ENCODE data around the gene SYNPR.

- no peak for TF ChIP-seq CTCF (IDR thresholded peaks at IDR 0.05; ENCODE audit: low read length)
- no peak for TF ChIP-seq EZH2 (IDR thresholded peaks at IDR 0.05; ENCODE audit: borderline replicate concordance, low read length)
Observed at GRCh38 chr3:63580151-63580550, 302.0 kb downstream of the SYNPR start.

All from OCI-LY1 (cell line).